ENCODE measurements around the gene PNPLA3.
A peak's percentile ranks its signal among the peaks of the same experiment; 100 is the strongest.

The PNPLA3 gene

DNA sequence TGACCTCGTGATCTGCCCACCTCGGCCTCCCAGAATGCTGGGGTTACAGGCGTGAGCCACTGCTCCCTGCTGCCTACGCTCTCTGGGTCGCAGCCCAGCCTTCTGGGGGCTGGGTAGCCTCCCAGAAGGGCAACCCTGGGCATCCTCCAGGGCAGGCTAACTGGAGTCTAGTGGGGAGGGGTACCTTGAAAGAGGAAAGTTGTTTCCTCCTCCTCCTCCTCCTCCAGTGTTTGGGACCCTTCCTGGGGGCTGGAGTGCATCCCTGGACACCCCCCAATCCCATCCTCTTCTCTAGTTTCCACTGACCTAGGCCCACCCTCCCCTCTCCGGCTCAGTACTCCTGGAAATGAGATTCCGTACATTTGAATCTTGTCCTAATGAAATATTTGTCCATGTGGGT lies 1.3 kb downstream of the PNPLA3 start:
- no peak for DNase-seq

DNA sequence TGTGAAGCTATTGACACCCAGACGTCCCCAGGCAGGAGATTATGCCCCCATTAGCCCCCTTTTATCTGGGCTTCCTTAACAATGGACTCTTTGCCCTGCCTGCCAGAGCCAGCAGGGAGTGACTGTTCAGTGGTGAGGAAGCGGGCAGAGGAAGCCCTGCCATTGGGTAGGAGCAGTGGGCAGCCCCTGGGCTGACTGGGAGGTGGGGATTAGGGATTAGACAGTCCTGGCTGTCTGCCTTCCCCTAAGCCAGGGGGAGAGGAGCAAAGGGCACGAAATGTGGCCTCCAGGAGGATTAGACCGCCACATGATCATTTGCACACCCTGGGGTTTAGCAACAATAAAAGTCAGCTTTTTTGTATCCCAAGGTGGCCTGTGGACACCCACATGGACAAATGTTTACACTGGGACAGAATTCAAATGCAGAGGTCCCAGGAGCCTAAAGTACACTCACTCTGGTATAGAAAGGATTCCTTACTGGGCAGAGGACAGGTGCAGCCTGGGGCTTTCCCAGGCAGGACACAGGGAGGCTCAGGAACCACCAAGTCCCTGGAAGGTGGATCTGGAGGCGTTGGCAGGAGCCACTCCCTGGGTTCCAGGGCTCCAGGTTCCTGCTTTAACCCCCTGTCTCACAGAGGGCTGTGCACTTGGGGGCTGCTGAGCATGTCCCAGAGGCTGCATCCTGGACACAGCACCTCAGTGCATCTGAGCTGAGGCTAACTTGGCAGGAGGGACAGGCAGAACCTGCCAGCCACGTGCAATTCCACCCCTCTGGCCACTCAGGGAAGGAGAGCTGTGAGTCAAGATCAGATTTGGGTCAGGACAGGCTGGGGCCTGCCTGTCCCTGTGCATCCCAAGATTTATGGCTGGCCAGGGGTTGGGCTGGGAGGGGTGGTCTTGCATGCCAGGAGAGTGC lies 2.1 kb downstream of the PNPLA3 start:
- DNase-seq: peak; percentile 71 to 80

DNA sequence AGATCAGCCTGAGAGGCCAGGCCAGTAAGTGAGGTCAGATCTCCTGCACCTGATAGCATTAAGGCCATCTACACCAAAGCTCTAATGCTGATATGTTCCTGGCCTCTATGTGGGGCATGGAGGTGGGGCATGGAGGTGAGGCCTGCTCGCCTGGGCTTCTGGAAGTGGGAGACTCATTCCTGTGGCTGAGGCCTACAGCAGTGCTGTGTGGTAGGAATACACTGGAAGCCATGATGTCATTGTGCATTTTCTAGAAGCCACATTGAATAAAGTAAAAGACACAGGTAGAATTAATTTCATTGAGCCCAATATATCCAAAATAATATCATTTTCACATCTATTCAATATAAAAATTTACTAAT lies 2.7 kb downstream of the PNPLA3 start:
- DNase-seq: no peak

DNA sequence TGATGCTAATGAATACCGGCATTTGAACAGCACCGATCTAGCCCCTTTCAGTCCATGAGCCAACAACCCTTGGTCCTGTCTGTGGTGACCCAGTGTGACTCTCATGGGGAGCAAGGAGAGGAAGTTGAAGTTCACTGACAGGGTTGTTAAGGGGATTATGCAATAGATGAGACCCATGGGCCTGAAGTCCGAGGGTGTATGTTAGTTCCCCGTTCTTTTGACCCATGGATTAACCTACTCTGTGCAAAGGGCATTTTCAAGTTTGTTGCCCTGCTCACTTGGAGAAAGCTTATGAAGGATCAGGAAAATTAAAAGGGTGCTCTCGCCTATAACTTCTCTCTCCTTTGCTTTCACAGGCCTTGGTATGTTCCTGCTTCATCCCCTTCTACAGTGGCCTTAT lies 4.9 kb downstream of the PNPLA3 start:
- peak; percentile 93 to 95 for DNase-seq

DNA sequence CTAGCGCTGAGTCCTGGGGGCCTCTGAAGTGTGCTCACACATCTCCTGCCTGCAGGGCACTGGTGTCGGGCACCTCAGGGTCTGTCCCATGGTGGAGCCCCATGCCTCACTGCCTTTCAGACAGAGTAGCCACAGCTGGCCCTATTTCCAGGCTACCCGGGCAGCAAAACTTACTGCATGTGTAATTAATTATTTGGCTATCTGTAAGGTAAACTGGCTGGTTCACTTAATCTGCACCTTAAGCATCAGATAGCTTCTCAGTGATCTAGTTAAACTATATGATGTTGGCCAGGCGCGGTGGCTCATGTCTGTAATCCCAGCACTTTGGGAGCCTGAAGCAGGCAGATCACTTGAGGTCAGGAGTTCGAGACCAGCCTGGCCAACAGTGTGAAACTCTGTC lies 5.3 kb downstream of the PNPLA3 start:
- no peak for DNase-seq

DNA sequence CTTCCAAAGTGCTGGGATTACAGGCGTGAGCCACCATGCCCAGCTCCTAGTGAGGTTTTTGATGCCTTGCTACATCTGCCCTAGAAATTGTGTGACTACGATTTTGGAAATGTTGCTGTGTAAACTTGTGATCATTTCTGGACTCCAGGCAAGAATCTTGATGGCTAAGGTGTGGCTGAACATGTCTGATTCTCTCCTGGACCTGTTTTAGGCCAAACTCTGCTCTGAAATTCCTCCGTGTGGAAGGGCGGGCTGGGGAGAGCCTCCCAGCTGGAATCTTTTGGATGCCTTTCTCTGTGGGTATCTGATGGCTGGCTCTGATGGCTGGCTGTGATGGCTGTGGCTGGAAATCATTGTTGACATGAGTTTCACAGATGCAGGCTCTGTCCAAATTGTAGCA lies 8.2 kb downstream of the PNPLA3 start:
- no peak for DNase-seq

DNA sequence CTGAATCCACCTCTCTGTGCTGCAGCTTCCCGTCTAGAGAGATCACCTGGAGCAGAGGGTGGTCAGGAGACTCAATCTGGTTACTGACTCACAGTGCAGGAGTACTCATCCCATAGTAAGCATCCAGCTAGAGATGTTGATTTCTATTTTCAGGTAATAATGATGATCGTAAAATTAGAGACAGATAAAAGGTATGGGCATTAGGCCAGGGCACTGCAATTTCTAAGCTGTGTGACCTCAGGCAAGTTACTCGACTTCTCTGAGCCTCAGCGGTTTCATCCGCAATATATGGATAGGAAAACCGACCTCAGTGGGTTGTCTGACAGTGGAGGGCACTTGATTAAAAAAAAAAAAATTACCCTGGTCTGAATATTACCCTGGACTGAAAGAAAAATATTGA lies 17.8 kb downstream of the PNPLA3 start:
- DNase-seq: no peak

DNA sequence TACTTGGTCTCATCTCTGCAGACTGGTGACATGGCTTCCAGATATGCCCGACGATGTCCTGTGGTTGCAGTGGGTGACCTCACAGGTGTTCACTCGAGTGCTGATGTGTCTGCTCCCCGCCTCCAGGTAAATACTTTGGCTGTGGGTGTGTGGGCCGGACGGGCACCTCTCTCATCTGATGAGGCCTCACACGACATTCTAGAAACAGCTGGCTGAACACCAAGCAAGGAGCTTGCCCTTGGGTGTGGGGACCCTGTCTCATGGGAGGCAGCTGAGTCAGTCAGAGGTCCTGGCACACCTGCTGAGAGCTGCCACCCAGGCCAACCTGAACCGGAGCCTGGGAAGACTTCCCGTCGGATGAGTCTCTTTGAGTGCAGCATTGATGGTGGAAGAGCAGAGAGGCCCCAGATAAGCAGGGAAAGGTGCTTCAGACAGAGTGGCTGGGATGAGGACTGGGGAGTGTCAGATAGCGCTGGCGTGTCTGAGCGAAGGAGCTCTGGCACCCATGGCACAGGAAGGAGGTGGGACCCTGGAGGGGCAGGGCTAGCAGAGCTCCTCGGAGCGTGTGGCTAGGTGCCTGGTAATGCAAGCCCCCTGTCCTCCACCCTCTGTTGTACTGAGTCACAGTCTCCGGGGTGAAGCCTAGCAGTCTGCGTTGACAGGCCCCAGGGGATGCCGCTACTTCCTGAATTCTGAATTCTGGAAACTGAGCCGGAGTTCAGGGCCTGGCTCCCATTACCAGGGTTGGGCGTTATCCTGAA lies 21.2 kb downstream of the PNPLA3 start:
- DNase-seq: no peak

DNA sequence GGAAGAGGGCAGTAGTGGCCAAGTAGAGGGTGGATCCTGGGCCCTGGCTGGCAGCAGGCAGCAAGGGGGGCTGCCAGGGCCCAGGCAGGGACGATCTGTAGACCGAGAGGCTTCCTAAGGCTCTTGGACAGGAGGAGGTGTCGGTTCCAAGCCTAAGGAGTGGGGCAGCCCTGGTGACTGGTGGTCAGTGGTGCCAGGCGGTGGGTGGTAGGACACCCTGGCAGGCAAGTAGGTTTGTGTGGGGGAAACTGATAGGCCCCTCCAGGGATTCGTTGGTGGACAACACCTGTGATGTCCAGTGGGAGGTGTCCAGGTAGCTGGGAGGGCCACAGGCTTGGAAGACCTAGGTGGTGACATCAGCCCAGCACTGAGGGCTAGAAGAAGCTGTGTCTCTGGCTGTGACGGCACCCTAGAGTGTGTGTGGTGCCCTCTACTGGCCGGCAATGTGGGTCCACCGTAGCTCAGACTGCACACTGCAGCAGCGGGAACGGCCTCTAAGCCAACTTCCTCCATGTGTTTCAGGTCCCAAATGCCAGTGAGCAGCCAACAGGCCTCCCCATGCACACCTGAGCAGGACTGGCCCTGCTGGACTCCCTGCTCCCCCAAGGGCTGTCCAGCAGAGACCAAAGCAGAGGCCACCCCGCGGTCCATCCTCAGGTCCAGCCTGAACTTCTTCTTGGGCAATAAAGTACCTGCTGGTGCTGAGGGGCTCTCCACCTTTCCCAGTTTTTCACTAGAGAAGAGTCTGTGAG lies 22.2 kb downstream of the PNPLA3 start:
- peak; percentile 80 to 87 for DNase-seq

DNA sequence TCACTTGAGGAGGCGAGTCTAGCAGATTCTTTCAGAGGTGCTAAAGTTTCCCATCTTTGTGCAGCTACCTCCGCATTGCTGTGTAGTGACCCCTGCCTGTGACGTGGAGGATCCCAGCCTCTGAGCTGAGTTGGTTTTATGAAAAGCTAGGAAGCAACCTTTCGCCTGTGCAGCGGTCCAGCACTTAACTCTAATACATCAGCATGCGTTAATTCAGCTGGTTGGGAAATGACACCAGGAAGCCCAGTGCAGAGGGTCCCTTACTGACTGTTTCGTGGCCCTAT lies 22.7 kb downstream of the PNPLA3 start:
- no peak for DNase-seq

DNA sequence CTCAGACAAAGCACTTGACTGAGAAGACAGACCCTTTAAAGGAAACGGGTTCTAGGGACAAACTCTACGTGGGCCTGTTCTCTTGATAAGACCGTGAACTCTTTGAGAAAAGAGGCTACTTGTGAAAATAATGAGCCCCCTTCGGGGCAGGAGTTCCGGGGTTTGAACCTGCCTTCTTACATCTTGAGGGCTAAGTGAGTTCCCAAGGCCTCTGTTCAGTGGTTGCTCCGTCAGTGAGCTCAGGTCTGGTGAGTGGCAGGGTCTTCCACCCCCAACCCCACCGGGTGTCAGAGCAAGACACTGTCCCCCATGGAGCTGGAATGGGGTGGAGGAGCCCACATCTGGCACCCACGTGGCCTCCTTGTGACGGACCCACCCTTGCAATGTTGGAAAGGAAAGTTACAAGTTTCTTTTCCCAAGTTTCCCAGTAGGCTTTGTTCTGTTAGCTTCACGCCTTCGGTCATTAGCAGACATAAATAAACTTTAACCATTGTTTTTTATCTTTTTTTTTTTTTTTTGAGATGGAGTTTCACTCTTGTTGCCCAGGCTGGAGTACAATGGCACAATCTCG lies 25.3 kb downstream of the PNPLA3 start:
- DNase-seq: no peak

DNA sequence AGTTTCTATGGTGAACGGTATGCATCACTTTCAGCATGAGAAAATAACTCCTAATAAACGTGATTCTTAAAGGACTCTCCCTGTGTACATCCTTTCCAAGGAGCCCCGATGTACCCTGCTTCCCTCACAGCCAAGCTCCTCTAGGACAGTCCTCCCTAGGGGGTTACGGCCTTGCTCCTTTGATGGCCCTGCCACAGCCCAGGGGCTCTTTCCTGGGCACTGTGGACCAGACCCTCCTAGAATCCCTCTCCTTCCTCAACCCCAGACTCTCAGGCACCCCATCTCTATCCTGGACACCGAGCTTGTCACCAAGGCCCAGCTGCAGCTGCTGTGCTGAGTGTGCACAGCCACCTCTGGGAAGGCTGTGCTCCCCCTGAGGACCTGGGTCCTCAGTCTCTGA lies 27.8 kb downstream of the PNPLA3 start:
- no peak for DNase-seq

DNA sequence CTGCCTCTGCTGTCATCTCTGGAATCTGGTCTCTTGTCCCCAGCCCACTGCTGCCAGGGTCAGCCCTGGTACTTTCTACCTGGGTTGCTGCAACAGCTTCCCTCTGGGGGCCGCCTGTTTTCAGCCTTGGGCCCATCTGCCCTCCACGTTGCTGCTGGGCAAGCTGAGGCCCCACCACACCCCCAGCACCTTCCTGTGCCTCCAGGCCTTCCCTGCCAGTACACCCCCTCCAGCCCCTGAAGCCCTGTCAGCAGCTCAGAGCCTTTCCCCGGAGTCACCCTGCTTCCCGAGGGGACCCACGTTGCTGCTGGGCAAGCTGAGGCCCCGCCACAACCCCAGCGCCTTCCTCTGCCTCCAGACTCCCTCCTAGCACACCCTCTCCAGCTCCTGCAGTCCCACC lies 28.4 kb downstream of the PNPLA3 start:
- DNase-seq: no peak

DNA sequence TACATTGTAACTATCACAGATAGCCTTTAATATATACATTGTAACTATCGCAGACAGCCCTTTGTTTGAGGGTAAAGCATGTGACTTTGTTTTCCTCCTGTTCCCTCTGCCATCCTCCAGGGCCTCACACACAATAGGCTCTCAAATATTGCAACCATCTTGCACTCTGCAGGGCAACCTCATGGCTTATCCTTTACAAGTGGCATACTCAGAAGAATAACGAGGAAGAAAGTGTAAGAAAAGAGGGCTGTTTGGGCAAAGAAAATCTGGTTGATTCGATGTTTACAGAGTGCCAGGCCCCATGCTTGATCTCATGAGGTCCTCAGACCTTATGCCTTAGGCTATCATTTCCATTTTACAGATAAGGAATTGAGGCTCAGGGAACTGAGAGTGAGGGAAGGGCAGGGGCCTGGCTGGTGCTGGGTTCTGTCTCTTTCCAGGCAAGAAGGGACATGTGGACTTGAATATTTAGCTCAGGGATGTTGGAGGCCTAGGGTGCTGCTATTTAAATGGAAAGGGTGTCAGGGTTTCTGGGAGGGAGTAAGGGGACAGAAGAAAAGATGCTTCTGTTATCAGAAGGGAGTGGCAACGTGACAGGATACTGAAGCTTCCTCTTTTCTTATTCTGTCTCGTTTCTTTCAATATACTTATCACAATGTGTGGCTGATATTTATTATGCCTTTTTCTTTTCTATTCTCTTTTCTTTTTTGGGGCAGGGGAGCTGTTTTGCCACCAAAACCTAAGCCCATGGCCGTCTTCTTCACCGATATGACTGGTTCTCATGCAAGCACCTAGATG lies 30.6 kb downstream of the PNPLA3 start:
- no peak for DNase-seq

DNA sequence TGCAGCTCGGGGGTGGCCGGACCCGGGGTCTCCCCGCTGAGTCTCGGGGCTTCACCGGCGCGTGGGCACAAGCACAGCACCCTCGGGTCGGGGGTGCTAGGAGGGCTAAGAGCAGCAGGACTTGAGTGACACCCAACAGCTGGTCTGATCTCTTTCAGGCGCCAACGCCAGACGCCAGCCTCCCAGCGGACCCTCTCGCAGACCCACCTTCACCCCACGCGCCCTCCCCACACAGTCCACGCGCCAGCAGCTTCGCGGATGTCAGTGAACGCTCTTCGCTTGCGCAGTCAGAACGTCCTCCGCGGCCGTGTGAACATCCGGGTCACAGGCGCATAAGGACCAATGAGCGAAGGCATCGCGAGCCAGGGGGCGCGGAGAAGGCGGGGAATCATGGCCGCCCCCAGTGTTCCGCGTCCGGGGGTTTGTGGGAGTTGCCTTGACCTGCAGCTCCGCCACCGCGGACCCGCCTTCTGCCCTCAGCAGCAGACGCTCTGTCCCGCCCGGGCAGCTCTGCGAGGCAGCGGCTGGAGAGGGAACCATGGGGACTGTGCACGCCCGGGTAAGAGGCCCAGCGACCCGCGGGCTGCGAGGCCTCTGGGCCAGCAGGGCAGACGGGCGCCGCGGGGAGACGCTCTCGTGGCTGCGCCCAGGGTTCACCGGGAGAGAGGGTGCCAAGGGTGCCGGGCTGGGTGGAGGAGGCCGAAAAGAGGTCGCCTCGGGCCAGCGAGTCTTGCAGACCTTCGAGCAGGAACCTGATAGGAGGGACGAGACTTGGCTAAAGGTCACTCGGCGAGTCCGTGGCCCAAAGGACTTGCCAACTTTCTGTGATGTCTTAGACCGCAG lies 31.7 kb downstream of the PNPLA3 start, which contains the start of gene SAMM50:
TSS of gene SAMM50 (plus strand) at position 403 of the 843 bp plus-strand sequence. CDS start at position 539, 136 bp downstream.
- peak; percentile 91 to 96 for DNase-seq

DNA sequence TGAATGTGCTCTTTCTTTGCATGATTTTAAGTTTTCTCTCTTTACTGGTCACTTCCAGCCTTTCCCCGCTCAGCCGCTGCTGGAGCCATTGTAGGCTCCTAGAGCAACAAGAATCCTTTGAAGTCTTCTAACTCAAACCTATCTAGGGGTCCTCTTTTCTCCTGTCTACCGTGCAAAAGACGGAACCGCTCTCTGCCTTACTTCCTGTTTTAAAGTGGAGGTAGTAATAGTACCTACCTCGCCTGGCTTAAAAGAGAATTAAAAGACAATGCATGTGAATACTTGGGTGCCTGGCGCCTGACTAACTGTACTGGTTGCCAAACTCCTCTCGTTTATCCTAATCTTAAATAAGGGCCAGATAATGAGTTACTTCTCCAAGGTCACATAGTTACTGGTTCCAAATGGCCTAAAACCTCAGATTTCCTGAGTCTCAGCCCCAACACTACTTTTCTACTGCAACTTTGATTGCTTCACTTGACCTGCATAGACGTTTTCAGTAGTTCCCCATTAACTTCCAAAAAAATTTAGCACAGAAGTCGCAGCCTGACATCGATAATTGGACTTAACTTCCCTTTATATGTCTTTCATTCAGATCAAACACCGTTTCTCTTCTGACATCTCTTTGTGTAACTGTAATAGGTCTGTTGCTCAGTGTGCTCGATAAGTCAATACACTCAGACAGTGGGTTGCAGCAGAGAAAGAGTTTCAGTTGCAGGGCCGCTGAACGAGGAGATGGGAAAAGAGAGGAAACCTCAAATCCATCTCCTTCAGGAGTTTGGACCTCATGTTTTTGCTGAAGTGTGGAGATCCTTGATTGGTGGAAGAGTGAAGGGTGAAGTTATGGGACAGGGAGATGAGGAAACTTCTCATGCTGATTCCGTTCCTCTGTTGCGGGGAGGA lies 32.5 kb downstream of the PNPLA3 start:
- DNase-seq: peak; percentile 42 to 61

DNA sequence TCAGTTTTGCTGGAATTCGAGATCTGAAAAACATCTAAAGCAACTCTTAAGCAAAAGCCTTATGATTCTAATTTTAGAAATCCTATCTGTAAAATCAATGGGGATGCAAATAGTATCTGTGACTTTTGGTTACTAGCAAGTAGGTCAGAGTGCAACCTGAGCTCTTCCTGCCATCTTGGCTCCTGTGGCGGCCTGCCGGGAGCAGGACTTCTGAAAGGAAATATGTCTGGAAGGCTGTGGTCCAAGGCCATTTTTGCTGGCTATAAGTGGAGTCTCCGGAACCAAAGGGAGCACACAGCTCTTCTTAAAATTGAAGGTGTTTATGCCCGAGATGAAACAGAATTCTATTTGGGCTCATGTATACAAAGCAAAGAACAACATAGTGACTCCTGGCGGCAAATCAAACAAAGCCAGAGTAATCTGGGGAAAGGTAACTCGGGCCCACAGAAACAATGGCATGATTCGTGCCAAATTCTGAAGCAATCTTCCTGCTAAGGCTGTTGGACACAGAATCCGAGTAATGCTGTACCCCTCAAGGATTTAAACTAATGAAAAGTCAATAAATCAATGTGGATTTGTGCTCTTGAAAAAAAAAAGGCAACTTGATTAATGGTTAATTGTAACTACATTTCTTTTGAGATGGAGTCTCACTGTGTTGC lies 33.3 kb downstream of the PNPLA3 start:
- DNase-seq: no peak

DNA sequence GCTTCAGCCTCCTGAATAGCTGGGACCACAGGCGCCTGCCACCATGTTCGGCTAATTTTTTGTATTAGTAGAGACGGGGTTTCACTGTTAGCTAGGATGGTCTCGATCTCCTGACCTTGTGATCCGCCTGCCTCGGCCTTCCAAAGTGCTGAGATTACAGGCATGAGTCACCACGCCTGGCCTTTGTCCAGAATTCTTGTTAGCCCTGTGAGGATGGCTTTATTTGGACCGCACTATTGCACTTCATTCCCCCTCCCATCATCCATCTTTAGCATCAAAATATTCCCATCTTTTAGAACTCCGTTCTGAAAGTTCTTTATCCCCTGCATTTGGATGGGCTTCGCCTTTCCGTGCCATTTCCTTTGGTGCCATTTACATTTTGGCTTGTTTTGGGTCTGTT lies 34.3 kb downstream of the PNPLA3 start:
- no peak for DNase-seq

DNA sequence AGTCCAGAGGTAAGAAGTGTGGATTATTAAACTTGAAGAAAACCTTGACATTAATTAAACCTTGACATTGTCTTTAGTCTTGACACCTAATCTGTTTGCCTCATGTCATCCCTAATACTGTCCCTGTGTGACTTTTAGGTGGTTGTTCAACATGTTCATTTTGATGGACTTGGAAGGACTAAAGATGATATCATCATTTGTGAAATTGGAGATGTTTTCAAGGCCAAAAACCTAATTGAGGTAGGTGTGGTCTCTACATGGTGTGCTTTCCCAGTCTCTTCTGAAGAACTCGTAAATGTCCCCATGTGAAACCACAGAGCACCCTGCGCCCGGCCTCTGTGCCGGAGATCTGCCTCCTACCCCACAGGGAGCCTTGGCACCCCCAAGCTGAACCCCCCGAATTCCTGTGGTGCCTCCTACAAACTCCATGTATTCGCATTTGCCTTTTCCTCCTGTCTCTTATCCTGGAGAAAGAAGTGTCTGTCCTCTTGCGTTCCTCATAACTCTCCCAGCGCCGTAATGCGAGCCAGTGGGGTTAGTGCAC lies 40.8 kb downstream of the PNPLA3 start:
- DNase-seq: no peak

All from inflammatory macrophage (primary cell).